IMR-90 (cell line): ENCODE results near the gene FNIP1.

Source experiments
- BHLHE40 ChIP-seq: fragments of 150-350 bp; IDR thresholded peaks from 2 replicates; pipeline ENCODE4 v1.6.1; 2016; ENCODE audit warnings: mild to moderate bottlenecking, low read depth, low read length
- CEBPB ChIP-seq: IDR thresholded peaks from 2 replicates; pipeline ENCODE4 v1.6.1; 2012; ENCODE audit warnings: low read depth, low read length, improper control_type of control experiment
- CHD1 ChIP-seq: IDR thresholded peaks from 2 replicates; pipeline ENCODE4 v1.6.1; 2012; ENCODE audit warnings: low read depth, low read length, improper control_type of control experiment
- CTCF ChIP-seq: conservative IDR thresholded peaks from 2 replicates; pipeline ENCODE4 v1.5.1; 2012; ENCODE audit warnings: mild to moderate bottlenecking, low read depth, low read length, improper control_type of control experiment
- ELK1 ChIP-seq: fragments of 150-350 bp; IDR thresholded peaks from 2 replicates; pipeline ENCODE4 v1.6.1; 2016; ENCODE audit warnings: low read depth, mild to moderate bottlenecking, low read length, moderate library complexity, borderline replicate concordance
- MAZ ChIP-seq: IDR thresholded peaks from 2 replicates; pipeline ENCODE4 v1.6.1; 2012; ENCODE audit warnings: low read depth, mild to moderate bottlenecking, low read length, improper control_type of control experiment, moderate library complexity, borderline replicate concordance
- MXI1 ChIP-seq: IDR thresholded peaks from 2 replicates; pipeline ENCODE4 v1.6.1; 2012; ENCODE audit warnings: low read depth, mild to moderate bottlenecking, low read length, moderate library complexity, borderline replicate concordance
- POLR2A ChIP-seq: IDR thresholded peaks from 2 replicates; pipeline ENCODE4 v1.6.1; 2012; ENCODE audit warnings: mild to moderate bottlenecking, low read depth, low read length
- RAD21 ChIP-seq: IDR thresholded peaks from 2 replicates; pipeline ENCODE4 v1.6.1; 2012; ENCODE audit warnings: low read length, improper control_type of control experiment
- RCOR1 ChIP-seq: IDR thresholded peaks from 2 replicates; pipeline ENCODE4 v1.6.1; 2012; ENCODE audit warnings: mild to moderate bottlenecking, low read length, improper control_type of control experiment; ENCODE audit not compliant: insufficient replicate concordance
- USF2 ChIP-seq: fragments of 150-350 bp; IDR thresholded peaks from 2 replicates; pipeline ENCODE4 v1.6.1; 2017; ENCODE audit warnings: mild to moderate bottlenecking, antibody characterized with exemption, low read length, low read depth

GRCh38 chr5:131694926-131695325, 101.9 kb downstream of the FNIP1 start:
- no peak for TF ChIP-seq CTCF
- TF ChIP-seq RAD21, result no peak
- no peak for TF ChIP-seq RCOR1
- TF ChIP-seq CEBPB, result no peak
- TF ChIP-seq BHLHE40, result no peak
- TF ChIP-seq MAZ, result no peak
- TF ChIP-seq ELK1, result no peak
- TF ChIP-seq POLR2A, result no peak
- TF ChIP-seq CHD1, result no peak
- no peak for TF ChIP-seq USF2
- TF ChIP-seq MXI1, result no peak
